Measurements from ENCODE around the gene TFAP2A.

TFAP2A gene

GRCh38 chr6:10395704-10396546, 18.9 kb downstream of the TFAP2A start:
- no peaks in the 10 kb centered on the region for H3K9me3 ChIP-seq (ENCODE audit: low read depth, low read length)
- no peak for TF ChIP-seq POLR2AphosphoS5 (IDR thresholded peaks at IDR 0.05; ENCODE audit: borderline replicate concordance, low read depth, low read length)
- no peak for TF ChIP-seq EZH2 (IDR thresholded peaks at IDR 0.05)
- no peak for TF ChIP-seq FOXP2 (optimal IDR thresholded peaks at IDR 0.05; ENCODE audit: control extremely low read depth, extremely low read length, insufficient read depth)
- peaks cover 34% of the 10 kb centered on the region for H3K36me3 ChIP-seq (ENCODE audit: insufficient read depth, low read length)
- no peak for DNase-seq (ENCODE audit: low read depth, low spot score)
- H3K9ac ChIP-seq (ENCODE audit: insufficient read length): no peak overlapping the region
- peak overlapping the region; percentile 73 for H3K27ac ChIP-seq
- H3K4me3 ChIP-seq: no peak overlapping the region

GRCh38 chr6:10395171-10395703, 19.6 kb downstream of the TFAP2A start:
- TF ChIP-seq POLR2AphosphoS5 (IDR thresholded peaks at IDR 0.05; ENCODE audit: borderline replicate concordance, low read depth, low read length): no peak
- TF ChIP-seq EZH2 (IDR thresholded peaks at IDR 0.05): no peak
- no peak for TF ChIP-seq FOXP2 (optimal IDR thresholded peaks at IDR 0.05; ENCODE audit: control extremely low read depth, extremely low read length, insufficient read depth)
- DNase-seq (ENCODE audit: low read depth, low spot score): no peak
- Histone ChIP-seq H3K4me3 (no peak overlapping the region), H3K9me3 (ENCODE audit: low read depth, low read length) (no peaks in the 10 kb centered on the region), H3K9ac (ENCODE audit: insufficient read length) (no peak overlapping the region), H3K27ac (peak overlapping the region; percentile 73), H3K36me3 (ENCODE audit: insufficient read depth, low read length) (peaks cover 27% of the 10 kb centered on the region)

GRCh38 chr6:10393544-10394225, 21.2 kb downstream of the TFAP2A start:
- no peak overlapping the region for H3K27ac ChIP-seq
- TF ChIP-seq FOXP2 (optimal IDR thresholded peaks at IDR 0.05; ENCODE audit: control extremely low read depth, extremely low read length, insufficient read depth) (no peak), POLR2AphosphoS5 (IDR thresholded peaks at IDR 0.05; ENCODE audit: borderline replicate concordance, low read depth, low read length) (no peak), EZH2 (IDR thresholded peaks at IDR 0.05) (no peak)
- no peak overlapping the region for H3K9ac ChIP-seq (ENCODE audit: insufficient read length)
- H3K36me3 ChIP-seq (ENCODE audit: insufficient read depth, low read length): peaks cover 12% of the 10 kb centered on the region
- H3K9me3 ChIP-seq (ENCODE audit: low read depth, low read length): no peaks in the 10 kb centered on the region
- DNase-seq (ENCODE audit: low read depth, low spot score): no peak
- no peak overlapping the region for H3K4me3 ChIP-seq

- DNase-seq (ENCODE audit: low read depth, low spot score): no peak
- H3K36me3 ChIP-seq (ENCODE audit: insufficient read depth, low read length): no peaks in the 10 kb centered on the region
- H3K27ac ChIP-seq: no peak overlapping the region
- TF ChIP-seq FOXP2 (optimal IDR thresholded peaks at IDR 0.05; ENCODE audit: control extremely low read depth, extremely low read length, insufficient read depth): no peak
- no peak for TF ChIP-seq EZH2 (IDR thresholded peaks at IDR 0.05)
- TF ChIP-seq POLR2AphosphoS5 (IDR thresholded peaks at IDR 0.05; ENCODE audit: borderline replicate concordance, low read depth, low read length): no peak
- H3K4me3 ChIP-seq: no peak overlapping the region
- no peaks in the 10 kb centered on the region for H3K9me3 ChIP-seq (ENCODE audit: low read depth, low read length)
- no peak overlapping the region for H3K9ac ChIP-seq (ENCODE audit: insufficient read length)
Observed at GRCh38 chr6:10391799-10392198, 23.1 kb downstream of the TFAP2A start.

GRCh38 chr6:10391299-10391630, 23.6 kb downstream of the TFAP2A start:
- DNase-seq (ENCODE audit: low read depth, low spot score): no peak
- Histone ChIP-seq H3K9me3 (ENCODE audit: low read depth, low read length) (no peaks in the 10 kb centered on the region), H3K27ac (no peak overlapping the region), H3K36me3 (ENCODE audit: insufficient read depth, low read length) (no peaks in the 10 kb centered on the region), H3K9ac (ENCODE audit: insufficient read length) (no peak overlapping the region), H3K4me3 (no peak overlapping the region)
- TF ChIP-seq FOXP2 (optimal IDR thresholded peaks at IDR 0.05; ENCODE audit: control extremely low read depth, extremely low read length, insufficient read depth) (no peak), POLR2AphosphoS5 (IDR thresholded peaks at IDR 0.05; ENCODE audit: borderline replicate concordance, low read depth, low read length) (no peak), EZH2 (IDR thresholded peaks at IDR 0.05) (no peak)

GRCh38 chr6:10390495-10391298, 24.2 kb downstream of the TFAP2A start:
- TF ChIP-seq POLR2AphosphoS5 (IDR thresholded peaks at IDR 0.05; ENCODE audit: borderline replicate concordance, low read depth, low read length) (no peak), FOXP2 (optimal IDR thresholded peaks at IDR 0.05; ENCODE audit: control extremely low read depth, extremely low read length, insufficient read depth) (no peak), EZH2 (IDR thresholded peaks at IDR 0.05) (no peak)
- DNase-seq (ENCODE audit: low read depth, low spot score): no peak
- no peaks in the 10 kb centered on the region for H3K9me3 ChIP-seq (ENCODE audit: low read depth, low read length)
- H3K27ac ChIP-seq: no peak overlapping the region
- no peak overlapping the region for H3K4me3 ChIP-seq
- H3K9ac ChIP-seq (ENCODE audit: insufficient read length): no peak overlapping the region
- H3K36me3 ChIP-seq (ENCODE audit: insufficient read depth, low read length): no peaks in the 10 kb centered on the region

GRCh38 chr6:10389739-10390494, 25.0 kb downstream of the TFAP2A start:
- DNase-seq (ENCODE audit: low read depth, low spot score): no peak
- TF ChIP-seq FOXP2 (optimal IDR thresholded peaks at IDR 0.05; ENCODE audit: control extremely low read depth, extremely low read length, insufficient read depth): no peak
- no peak for TF ChIP-seq POLR2AphosphoS5 (IDR thresholded peaks at IDR 0.05; ENCODE audit: borderline replicate concordance, low read depth, low read length)
- TF ChIP-seq EZH2 (IDR thresholded peaks at IDR 0.05): no peak
- H3K9me3 ChIP-seq (ENCODE audit: low read depth, low read length): no peaks in the 10 kb centered on the region
- no peak overlapping the region for H3K4me3 ChIP-seq
- H3K9ac ChIP-seq (ENCODE audit: insufficient read length): no peak overlapping the region
- no peak overlapping the region for H3K27ac ChIP-seq
- H3K36me3 ChIP-seq (ENCODE audit: insufficient read depth, low read length): no peaks in the 10 kb centered on the region
